Femur (tissue), 1 donor: Measurements from ENCODE around the gene MUC5B.

ENCODE experiments used
- DNase-seq: peaks from one replicate; pipeline ENCODE4 v3.0.0-alpha.2; 2017

The MUC5B gene

GRCh38 chr11:1192741-1193325 is 30.0 kb upstream of the MUC5B start:
- DNase-seq = peak; percentile 3

- DNase-seq = peak; percentile 7
Observed at GRCh38 chr11:1193326-1194230, 29.3 kb upstream of the MUC5B start.

- peak; percentile 9 for DNase-seq
Observed at GRCh38 chr11:1194231-1194976, 28.5 kb upstream of the MUC5B start.

- peak; percentile 13 for DNase-seq
Observed at GRCh38 chr11:1194977-1195681, 27.7 kb upstream of the MUC5B start.

GRCh38 chr11:1195682-1196515 is 27.0 kb upstream of the MUC5B start:
- DNase-seq = peak; percentile 13

GRCh38 chr11:1196516-1197391 is 26.1 kb upstream of the MUC5B start:
- peak; percentile 12 for DNase-seq

- DNase-seq = peak; percentile 7
Observed at GRCh38 chr11:1197431-1197885, 25.4 kb upstream of the MUC5B start.

GRCh38 chr11:1197886-1198560 is 24.8 kb upstream of the MUC5B start:
- peak; percentile 9 for DNase-seq

GRCh38 chr11:1198561-1199240 is 24.2 kb upstream of the MUC5B start:
- DNase-seq = peak; percentile 12

- peak; percentile 3 for DNase-seq
Observed at GRCh38 chr11:1199241-1199750, 23.6 kb upstream of the MUC5B start.

- DNase-seq = peak; percentile 16
Observed at GRCh38 chr11:1199751-1200610, 22.9 kb upstream of the MUC5B start.

- no peak for DNase-seq
Observed at GRCh38 chr11:1200611-1201191, 22.2 kb upstream of the MUC5B start.

- DNase-seq = no peak
Observed at GRCh38 chr11:1201395-1202153, 21.3 kb upstream of the MUC5B start.

- peak; percentile 18 for DNase-seq
Observed at GRCh38 chr11:1202154-1202775, 20.6 kb upstream of the MUC5B start.

GRCh38 chr11:1202776-1203504 is 19.9 kb upstream of the MUC5B start:
- DNase-seq = peak; percentile 54
